Liver (tissue), 3 donors: ENCODE data around the gene TBL1X.

Source experiments
- ATF3 ChIP-seq: IDR thresholded peaks from 2 replicates; pipeline ENCODE4 v1.6.1; 2016; ENCODE audit warnings: antibody characterized with exemption
- CTCF ChIP-seq: fragments of 150-350 bp; IDR thresholded peaks from 2 replicates; pipeline ENCODE4 v1.5.1; 2017; ENCODE audit warnings: improper control_type of control experiment, low read depth, low read length; ENCODE audit not compliant: missing input control
- FOXA1 ChIP-seq: IDR thresholded peaks from 2 replicates; pipeline ENCODE4 v1.6.1; 2016; ENCODE audit warnings: antibody characterized with exemption
- GABPA ChIP-seq, 2 donors: IDR thresholded peaks in 1 of 2; conservative IDR thresholded peaks in 1 of 2; 2 replicates each; pipeline ENCODE4 v1.6.1; 2016; ENCODE audit warnings: antibody characterized with exemption in 2 of 2, mild to moderate bottlenecking in 1 of 2, moderate library complexity in 1 of 2
- MAX ChIP-seq: IDR thresholded peaks from 2 replicates; pipeline ENCODE4 v1.6.1; 2016; ENCODE audit warnings: antibody characterized with exemption
- RAD21 ChIP-seq, 2 donors: IDR thresholded peaks; 2 replicates each; pipeline ENCODE4 v1.6.1; 2016; ENCODE audit warnings: antibody characterized with exemption in 2 of 2, mild to moderate bottlenecking in 2 of 2
- SP1 ChIP-seq: IDR thresholded peaks from 2 replicates; pipeline ENCODE4 v1.6.1; 2018; ENCODE audit warnings: antibody characterized with exemption, mild to moderate bottlenecking
- YY1 ChIP-seq: IDR thresholded peaks from 2 replicates; pipeline ENCODE4 v1.6.1; 2016; ENCODE audit warnings: antibody characterized with exemption, mild to moderate bottlenecking
- ZBTB33 ChIP-seq: IDR thresholded peaks from 2 replicates; pipeline ENCODE4 v1.6.1; 2016; ENCODE audit warnings: antibody characterized with exemption
- donor health status: healthy.
- donor health status: healthy.

GRCh38 chrX:9757366-9757765, 292.5 kb downstream of the TBL1X start:
- TF ChIP-seq CTCF (no peak), YY1 (no peak), ZBTB33 (no peak), SP1 (no peak), ATF3 (no peak), MAX (no peak), GABPA (IDR thresholded peaks at IDR 0.05 in 1 of 2, conservative IDR thresholded peaks at IDR 0.05 in 1 of 2) (no peak), RAD21 (IDR thresholded peaks at IDR 0.05) (no peak), FOXA1 (no peak)
